GF-D8 (cell line): ENCODE measurements around the gene MCEE.
A peak's percentile ranks its signal among the peaks of the same experiment; 100 is the strongest.
"Not testable (repeated sequence)": the region's sequence is repeated elsewhere in the genome, so short reads cannot be mapped to it uniquely, and the experiment has no call there.

Experiments
- DNase-seq: peaks from one replicate; lab custom pipeline; 2025; lab: John Stamatoyannopoulos, UW

Gene MCEE

GRCh38 chr2:71126957-71127356 is 3.1 kb downstream of the MCEE start:
- no peak for DNase-seq

GRCh38 chr2:71125506-71126294 is 4.3 kb downstream of the MCEE start:
- no peak for DNase-seq

- DNase-seq: no peak
Observed at GRCh38 chr2:71122387-71123298, 7.4 kb downstream of the MCEE start.

GRCh38 chr2:71121479-71121878 is 8.6 kb downstream of the MCEE start:
- no peak for DNase-seq

GRCh38 chr2:71120195-71120594 is 9.8 kb downstream of the MCEE start:
- no peak for DNase-seq

- no peak for DNase-seq
Observed at GRCh38 chr2:71117063-71117462, 13.0 kb downstream of the MCEE start.

- DNase-seq: no peak
Observed at GRCh38 chr2:71113843-71114242, 16.2 kb downstream of the MCEE start.

GRCh38 chr2:71108091-71108490 is 21.9 kb downstream of the MCEE start:
- DNase-seq: no peak

GRCh38 chr2:71106463-71106862 is 23.6 kb downstream of the MCEE start:
- DNase-seq: not testable (repeated sequence)

- DNase-seq: no peak
Observed at GRCh38 chr2:71103809-71104208, 26.2 kb downstream of the MCEE start.

GRCh38 chr2:71102981-71103681 is 26.9 kb downstream of the MCEE start:
- no peak for DNase-seq

- DNase-seq: no peak
Observed at GRCh38 chr2:71101656-71102055, 28.4 kb downstream of the MCEE start.

- DNase-seq: peak; percentile 15
Observed at GRCh38 chr2:71100195-71100964, 29.6 kb downstream of the MCEE start.

- DNase-seq: not testable (repeated sequence)
Observed at GRCh38 chr2:71092491-71093260, 37.4 kb downstream of the MCEE start.

GRCh38 chr2:71091808-71092207 is 38.2 kb downstream of the MCEE start:
- not testable (repeated sequence) for DNase-seq

- DNase-seq: not testable (repeated sequence)
Observed at GRCh38 chr2:71089475-71089874, 40.6 kb downstream of the MCEE start.

- not testable (repeated sequence) for DNase-seq
Observed at GRCh38 chr2:71085325-71086003, 44.6 kb downstream of the MCEE start.

- DNase-seq: not testable (repeated sequence)
Observed at GRCh38 chr2:71083752-71084312, 46.2 kb downstream of the MCEE start.

- not testable (repeated sequence) for DNase-seq
Observed at GRCh38 chr2:71083297-71083696, 46.7 kb downstream of the MCEE start.
